GM21515 (cell line): ENCODE results near the gene NATD1.

Experiments
- ATAC-seq: cut with Tn5 transposase; IDR thresholded peaks from one replicate; pipeline ENCODE4 v1.9.1; 2021; ENCODE audit not compliant: unreplicated experiment

NATD1 gene

GRCh38 chr17:21252796-21253645, at the start of gene NATD1:
TSS of gene NATD1 (minus strand) at chr17:21253410. CDS start at chr17:21253264, 146 bp downstream.
- peak; percentile 68 for ATAC-seq

GRCh38 chr17:21301593-21302550, 48.7 kb upstream of the NATD1 start:
- no peak for ATAC-seq

- no peak for ATAC-seq
Observed at GRCh38 chr17:21300601-21301571, 47.7 kb upstream of the NATD1 start.

- no peak for ATAC-seq
Observed at GRCh38 chr17:21299981-21300600, 46.9 kb upstream of the NATD1 start.

- ATAC-seq: no peak
Observed at GRCh38 chr17:21298983-21299519, 45.8 kb upstream of the NATD1 start.

GRCh38 chr17:21298056-21298982, 45.1 kb upstream of the NATD1 start:
- no peak for ATAC-seq

GRCh38 chr17:21297597-21297996, 44.4 kb upstream of the NATD1 start:
- no peak for ATAC-seq

GRCh38 chr17:21297026-21297520, 43.9 kb upstream of the NATD1 start:
- no peak for ATAC-seq

- ATAC-seq: no peak
Observed at GRCh38 chr17:21296097-21297025, 43.2 kb upstream of the NATD1 start.

GRCh38 chr17:21295036-21295952, 42.1 kb upstream of the NATD1 start:
- ATAC-seq: no peak

GRCh38 chr17:21294321-21295035, 41.3 kb upstream of the NATD1 start:
- no peak for ATAC-seq

- no peak for ATAC-seq
Observed at GRCh38 chr17:21293831-21294210, 40.6 kb upstream of the NATD1 start.

GRCh38 chr17:21292867-21293830, 39.9 kb upstream of the NATD1 start:
- no peak for ATAC-seq

- ATAC-seq: no peak
Observed at GRCh38 chr17:21291862-21292261, 38.7 kb upstream of the NATD1 start.

- no peak for ATAC-seq
Observed at GRCh38 chr17:21291357-21291756, 38.1 kb upstream of the NATD1 start.
